Activated naive CD4-positive, alpha-beta T cell treated with anti-CD3 and anti-CD28 coated beads, Interleukin-2, amount 50 U/mL, for 24 hours (primary cell): ENCODE measurements around the gene ADAMTS15.

Experiments
- H3K27ac Mint-ChIP-seq: one replicate; pipeline ENCODE4 v1.8.0; 2021; ENCODE audit warnings: mild to moderate bottlenecking, mixed read lengths
- H3K27me3 Mint-ChIP-seq: one replicate; pipeline ENCODE4 v1.8.0; 2021; ENCODE audit warnings: mixed read lengths
- H3K36me3 Mint-ChIP-seq: one replicate; pipeline ENCODE4 v1.8.0; 2021; ENCODE audit warnings: mixed read lengths
- H3K4me1 Mint-ChIP-seq: one replicate; pipeline ENCODE4 v1.8.0; 2021; ENCODE audit warnings: mixed read lengths
- H3K4me3 Mint-ChIP-seq: one replicate; pipeline ENCODE4 v1.8.0; 2021; ENCODE audit warnings: mild to moderate bottlenecking, mixed read lengths
- H3K9me3 Mint-ChIP-seq: one replicate; pipeline ENCODE4 v1.8.0; 2021; ENCODE audit warnings: mixed read lengths

ADAMTS15 gene, protein sequence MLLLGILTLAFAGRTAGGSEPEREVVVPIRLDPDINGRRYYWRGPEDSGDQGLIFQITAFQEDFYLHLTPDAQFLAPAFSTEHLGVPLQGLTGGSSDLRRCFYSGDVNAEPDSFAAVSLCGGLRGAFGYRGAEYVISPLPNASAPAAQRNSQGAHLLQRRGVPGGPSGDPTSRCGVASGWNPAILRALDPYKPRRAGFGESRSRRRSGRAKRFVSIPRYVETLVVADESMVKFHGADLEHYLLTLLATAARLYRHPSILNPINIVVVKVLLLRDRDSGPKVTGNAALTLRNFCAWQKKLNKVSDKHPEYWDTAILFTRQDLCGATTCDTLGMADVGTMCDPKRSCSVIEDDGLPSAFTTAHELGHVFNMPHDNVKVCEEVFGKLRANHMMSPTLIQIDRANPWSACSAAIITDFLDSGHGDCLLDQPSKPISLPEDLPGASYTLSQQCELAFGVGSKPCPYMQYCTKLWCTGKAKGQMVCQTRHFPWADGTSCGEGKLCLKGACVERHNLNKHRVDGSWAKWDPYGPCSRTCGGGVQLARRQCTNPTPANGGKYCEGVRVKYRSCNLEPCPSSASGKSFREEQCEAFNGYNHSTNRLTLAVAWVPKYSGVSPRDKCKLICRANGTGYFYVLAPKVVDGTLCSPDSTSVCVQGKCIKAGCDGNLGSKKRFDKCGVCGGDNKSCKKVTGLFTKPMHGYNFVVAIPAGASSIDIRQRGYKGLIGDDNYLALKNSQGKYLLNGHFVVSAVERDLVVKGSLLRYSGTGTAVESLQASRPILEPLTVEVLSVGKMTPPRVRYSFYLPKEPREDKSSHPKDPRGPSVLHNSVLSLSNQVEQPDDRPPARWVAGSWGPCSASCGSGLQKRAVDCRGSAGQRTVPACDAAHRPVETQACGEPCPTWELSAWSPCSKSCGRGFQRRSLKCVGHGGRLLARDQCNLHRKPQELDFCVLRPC

DNA sequence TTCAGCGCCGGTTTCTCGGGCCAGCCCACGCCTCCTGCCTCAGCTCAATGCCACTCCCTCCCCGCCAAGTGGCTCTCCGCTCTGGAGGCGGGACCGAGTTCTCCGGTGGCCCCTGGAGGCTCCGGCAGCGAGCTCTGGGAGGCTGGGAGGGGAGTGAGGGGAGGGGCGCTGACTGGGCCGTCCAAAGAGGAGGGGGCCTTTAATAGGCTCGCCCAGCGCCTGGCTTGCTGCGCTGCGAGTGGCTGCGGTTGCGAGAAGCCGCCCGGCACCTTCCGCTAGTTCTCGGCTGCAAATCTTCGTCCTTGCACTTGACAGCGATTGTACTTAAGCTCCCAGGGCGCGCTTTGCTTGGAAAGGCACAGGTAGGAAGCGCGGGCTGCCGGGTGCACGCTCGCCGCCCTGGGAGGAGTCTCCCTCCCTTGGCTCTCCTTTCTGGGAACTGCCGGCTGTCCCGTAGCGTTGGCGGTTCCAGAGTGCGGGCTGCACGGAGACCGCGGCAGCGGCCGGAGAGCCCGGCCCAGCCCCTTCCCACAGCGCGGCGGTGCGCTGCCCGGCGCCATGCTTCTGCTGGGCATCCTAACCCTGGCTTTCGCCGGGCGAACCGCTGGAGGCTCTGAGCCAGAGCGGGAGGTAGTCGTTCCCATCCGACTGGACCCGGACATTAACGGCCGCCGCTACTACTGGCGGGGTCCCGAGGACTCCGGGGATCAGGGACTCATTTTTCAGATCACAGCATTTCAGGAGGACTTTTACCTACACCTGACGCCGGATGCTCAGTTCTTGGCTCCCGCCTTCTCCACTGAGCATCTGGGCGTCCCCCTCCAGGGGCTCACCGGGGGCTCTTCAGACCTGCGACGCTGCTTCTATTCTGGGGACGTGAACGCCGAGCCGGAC, at the start of gene ADAMTS15:
ADAMTS15 (plus strand) TSS at position 230 of the 894 bp plus-strand sequence; CDS start at position 559, 329 bp downstream.
- H3K27ac Mint-ChIP-seq: no peak within 1 kb of the TSS
- no peaks in the 10 kb centered on the region for H3K9me3 Mint-ChIP-seq
- peak within 1 kb of the TSS; percentile 57 for H3K4me3 Mint-ChIP-seq
- H3K4me1 Mint-ChIP-seq: peaks cover 4% of the 10 kb centered on the region
- H3K27me3 Mint-ChIP-seq: peaks cover 12% of the 10 kb centered on the region
- H3K36me3 Mint-ChIP-seq: no peaks in the 10 kb centered on the region

DNA sequence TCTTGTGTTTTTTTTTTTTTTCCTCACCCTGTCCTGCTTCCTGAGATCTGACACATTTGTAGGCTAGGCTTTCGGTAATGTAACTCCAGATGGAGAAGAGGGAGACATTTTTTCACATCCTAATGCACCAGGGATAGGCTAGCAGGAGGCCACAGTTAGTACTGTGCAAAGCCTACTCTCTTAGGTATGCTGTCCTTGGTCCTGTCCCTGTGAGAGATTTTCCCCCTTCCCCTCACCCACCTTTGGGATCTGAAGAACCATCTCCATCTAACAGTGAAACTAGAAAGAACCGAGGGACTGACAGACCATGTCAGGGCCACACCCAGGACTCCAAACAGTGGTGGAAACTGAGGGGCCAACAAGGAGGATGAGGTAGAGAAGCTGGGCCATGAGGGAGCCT, 49.2 kb upstream of the ADAMTS15 start:
- Mint-ChIP-seq H3K9me3 (no peaks in the 10 kb centered on the region), H3K4me3 (no peak overlapping the region), H3K27ac (no peak overlapping the region), H3K27me3 (peaks cover 2% of the 10 kb centered on the region), H3K36me3 (no peaks in the 10 kb centered on the region), H3K4me1 (peaks cover 14% of the 10 kb centered on the region)

- Mint-ChIP-seq H3K4me3 (no peak overlapping the region), H3K27ac (no peak overlapping the region)
These were observed 47.5 kb upstream of the ADAMTS15 start for GRCh38 chr11:130400781-130401483.

DNA sequence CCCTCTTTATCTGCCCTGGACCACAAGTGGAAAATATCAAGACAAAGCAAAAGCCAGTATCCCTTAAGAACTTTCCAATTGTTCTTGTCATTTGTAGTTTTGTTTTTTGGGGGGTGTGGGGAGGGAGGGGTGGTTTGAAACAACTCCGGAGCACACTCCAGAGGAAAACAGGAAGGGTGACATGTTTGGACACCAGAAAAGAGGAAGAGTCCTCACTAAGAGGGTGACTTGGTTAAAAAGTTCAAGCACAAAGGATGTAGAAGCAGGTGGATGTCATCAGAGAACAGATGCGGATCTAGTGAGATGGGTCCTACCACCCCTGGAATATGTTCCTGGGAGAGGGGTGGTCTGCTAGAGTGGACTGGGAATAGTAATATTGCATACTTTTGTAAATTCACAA, 45.9 kb upstream of the ADAMTS15 start:
- H3K27ac Mint-ChIP-seq: no peak overlapping the region
- no peaks in the 10 kb centered on the region for H3K9me3 Mint-ChIP-seq
- peaks cover 2% of the 10 kb centered on the region for H3K27me3 Mint-ChIP-seq
- no peaks in the 10 kb centered on the region for H3K36me3 Mint-ChIP-seq
- peaks cover 14% of the 10 kb centered on the region for H3K4me1 Mint-ChIP-seq
- H3K4me3 Mint-ChIP-seq: no peak overlapping the region

More at GRCh38 chr11:130400781-130401483, 47.5 kb upstream of the ADAMTS15 start:
- H3K9me3 Mint-ChIP-seq: no peaks in the 10 kb centered on the region
- peaks cover 2% of the 10 kb centered on the region for H3K27me3 Mint-ChIP-seq
- no peaks in the 10 kb centered on the region for H3K36me3 Mint-ChIP-seq
- peaks cover 14% of the 10 kb centered on the region for H3K4me1 Mint-ChIP-seq

- Mint-ChIP-seq H3K27me3 (peaks cover 2% of the 10 kb centered on the region), H3K27ac (no peak overlapping the region), H3K36me3 (no peaks in the 10 kb centered on the region), H3K4me1 (peaks cover 14% of the 10 kb centered on the region), H3K9me3 (no peaks in the 10 kb centered on the region), H3K4me3 (no peak overlapping the region)
These were observed 45.1 kb upstream of the ADAMTS15 start for GRCh38 chr11:130403271-130403804.

DNA sequence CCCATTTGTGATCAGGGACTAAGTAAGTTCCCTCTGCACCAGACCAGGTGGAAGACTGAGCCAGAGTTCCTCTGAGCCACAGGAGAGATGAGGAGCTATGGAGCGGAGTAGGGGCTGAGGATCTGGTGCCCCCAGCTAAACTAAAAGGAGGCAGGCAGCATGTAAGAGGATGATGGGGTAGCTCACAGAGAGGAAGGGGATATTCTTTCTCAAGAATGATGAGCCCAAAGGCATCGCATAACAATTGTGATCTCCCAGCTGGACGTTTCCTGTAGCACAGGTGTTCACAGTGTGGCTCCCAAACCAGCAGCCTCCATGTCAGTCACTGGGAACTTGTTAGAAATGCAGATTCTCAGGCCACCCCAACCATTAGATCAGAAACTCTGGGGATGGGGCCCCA, 44.5 kb upstream of the ADAMTS15 start:
- H3K9me3 Mint-ChIP-seq: no peaks in the 10 kb centered on the region
- peaks cover 14% of the 10 kb centered on the region for H3K4me1 Mint-ChIP-seq
- H3K27me3 Mint-ChIP-seq: peaks cover 2% of the 10 kb centered on the region
- H3K36me3 Mint-ChIP-seq: no peaks in the 10 kb centered on the region
- no peak overlapping the region for H3K27ac Mint-ChIP-seq
- H3K4me3 Mint-ChIP-seq: no peak overlapping the region

DNA sequence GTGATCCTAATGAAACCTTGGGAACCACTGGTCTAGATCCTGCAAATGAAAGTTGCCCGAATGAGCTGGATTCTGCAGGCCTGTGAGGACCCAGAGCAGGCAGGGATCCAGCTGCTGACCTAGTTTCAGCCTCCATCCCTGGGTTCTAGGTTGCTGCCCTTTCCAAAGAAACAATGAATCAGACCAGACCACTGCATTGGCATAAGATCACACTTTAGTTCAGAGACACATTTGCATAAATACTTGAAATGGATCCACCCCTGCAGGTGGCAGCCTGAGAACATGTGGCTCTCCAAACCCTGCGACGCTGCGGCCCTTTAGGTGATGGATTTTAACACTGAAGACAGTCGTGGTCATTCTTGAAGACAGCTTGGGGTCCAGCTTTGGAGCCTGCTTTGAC, 43.7 kb upstream of the ADAMTS15 start:
- Mint-ChIP-seq H3K27me3 (peaks cover 2% of the 10 kb centered on the region), H3K27ac (no peak overlapping the region), H3K36me3 (no peaks in the 10 kb centered on the region), H3K4me3 (no peak overlapping the region), H3K9me3 (no peaks in the 10 kb centered on the region), H3K4me1 (peaks cover 14% of the 10 kb centered on the region)

DNA sequence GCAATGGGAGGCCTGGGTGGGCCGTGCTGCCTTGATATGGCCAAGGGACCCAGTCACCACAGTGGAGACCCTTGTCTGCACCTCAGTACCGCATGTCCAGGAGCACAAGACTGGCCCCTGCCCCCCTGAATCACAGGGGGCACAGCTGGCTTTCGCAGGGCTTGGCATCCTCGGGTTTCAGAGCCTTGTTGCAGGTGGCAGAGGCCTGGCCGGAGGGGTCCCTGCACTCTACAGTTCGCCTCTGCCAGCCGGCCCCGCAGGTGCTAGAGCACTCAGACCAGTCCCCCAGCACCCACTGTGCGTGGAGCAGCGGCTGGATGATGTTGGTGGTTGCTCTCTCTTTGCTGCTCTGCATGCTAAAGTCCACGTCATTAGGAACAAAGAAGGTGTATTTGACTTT, 43.0 kb upstream of the ADAMTS15 start:
- H3K36me3 Mint-ChIP-seq: no peaks in the 10 kb centered on the region
- peaks cover 8% of the 10 kb centered on the region for H3K4me1 Mint-ChIP-seq
- H3K4me3 Mint-ChIP-seq: no peak overlapping the region
- no peaks in the 10 kb centered on the region for H3K9me3 Mint-ChIP-seq
- H3K27ac Mint-ChIP-seq: no peak overlapping the region
- H3K27me3 Mint-ChIP-seq: no peaks in the 10 kb centered on the region

DNA sequence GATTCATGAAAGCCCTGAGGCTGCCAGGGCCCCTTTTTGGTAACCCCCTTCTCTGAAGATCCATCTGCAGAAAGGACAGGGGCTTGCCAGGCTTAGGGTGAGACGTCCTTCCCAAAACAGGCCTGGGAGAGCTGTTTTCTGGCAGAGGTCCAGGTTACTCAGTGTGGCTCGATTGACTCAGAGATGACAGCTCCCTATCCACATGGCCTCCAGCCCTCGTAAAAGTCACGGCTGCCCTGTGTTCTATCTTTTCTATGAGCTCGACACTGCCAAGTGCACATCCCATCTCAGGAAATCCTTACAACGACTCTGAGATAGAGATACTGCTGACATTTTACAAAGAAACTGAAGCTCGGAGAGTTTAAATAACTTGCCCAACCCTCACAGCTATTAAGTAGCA, 40.5 kb upstream of the ADAMTS15 start:
- Mint-ChIP-seq H3K27ac (no peak overlapping the region), H3K4me3 (no peak overlapping the region), H3K36me3 (no peaks in the 10 kb centered on the region), H3K4me1 (no peaks in the 10 kb centered on the region), H3K27me3 (no peaks in the 10 kb centered on the region), H3K9me3 (no peaks in the 10 kb centered on the region)

DNA sequence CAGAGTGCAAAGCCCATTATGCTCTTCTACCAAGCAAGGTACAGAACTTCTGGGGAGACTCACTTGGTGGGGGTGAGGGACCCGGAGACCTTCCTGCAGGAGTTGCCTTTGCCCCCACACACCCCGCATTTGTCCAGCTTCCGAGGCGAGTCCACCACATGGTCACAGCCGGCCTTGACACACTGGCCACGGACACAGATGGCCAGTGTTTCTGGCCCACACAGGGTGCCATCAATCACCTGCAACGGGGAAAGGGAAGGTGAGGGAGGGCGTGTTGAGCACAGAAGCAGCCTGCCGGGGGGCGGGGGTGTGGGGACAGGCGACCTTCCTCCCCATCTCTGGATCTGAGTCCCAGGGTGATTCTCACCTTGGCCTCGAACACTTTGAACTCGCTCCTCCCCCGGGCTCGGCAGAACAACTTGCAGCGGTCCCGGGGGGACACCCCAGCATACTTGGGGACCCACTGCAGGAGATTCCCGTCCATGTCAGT, 40.0 kb upstream of the ADAMTS15 start:
- H3K4me3 Mint-ChIP-seq: no peak overlapping the region
- H3K27me3 Mint-ChIP-seq: no peaks in the 10 kb centered on the region
- no peak overlapping the region for H3K27ac Mint-ChIP-seq
- no peaks in the 10 kb centered on the region for H3K36me3 Mint-ChIP-seq
- H3K9me3 Mint-ChIP-seq: no peaks in the 10 kb centered on the region
- H3K4me1 Mint-ChIP-seq: no peaks in the 10 kb centered on the region

- Mint-ChIP-seq H3K4me3 (no peak overlapping the region), H3K36me3 (no peaks in the 10 kb centered on the region), H3K4me1 (no peaks in the 10 kb centered on the region), H3K27ac (no peak overlapping the region), H3K9me3 (no peaks in the 10 kb centered on the region), H3K27me3 (no peaks in the 10 kb centered on the region)
These were observed 39.5 kb upstream of the ADAMTS15 start for GRCh38 chr11:130408901-130409300.

DNA sequence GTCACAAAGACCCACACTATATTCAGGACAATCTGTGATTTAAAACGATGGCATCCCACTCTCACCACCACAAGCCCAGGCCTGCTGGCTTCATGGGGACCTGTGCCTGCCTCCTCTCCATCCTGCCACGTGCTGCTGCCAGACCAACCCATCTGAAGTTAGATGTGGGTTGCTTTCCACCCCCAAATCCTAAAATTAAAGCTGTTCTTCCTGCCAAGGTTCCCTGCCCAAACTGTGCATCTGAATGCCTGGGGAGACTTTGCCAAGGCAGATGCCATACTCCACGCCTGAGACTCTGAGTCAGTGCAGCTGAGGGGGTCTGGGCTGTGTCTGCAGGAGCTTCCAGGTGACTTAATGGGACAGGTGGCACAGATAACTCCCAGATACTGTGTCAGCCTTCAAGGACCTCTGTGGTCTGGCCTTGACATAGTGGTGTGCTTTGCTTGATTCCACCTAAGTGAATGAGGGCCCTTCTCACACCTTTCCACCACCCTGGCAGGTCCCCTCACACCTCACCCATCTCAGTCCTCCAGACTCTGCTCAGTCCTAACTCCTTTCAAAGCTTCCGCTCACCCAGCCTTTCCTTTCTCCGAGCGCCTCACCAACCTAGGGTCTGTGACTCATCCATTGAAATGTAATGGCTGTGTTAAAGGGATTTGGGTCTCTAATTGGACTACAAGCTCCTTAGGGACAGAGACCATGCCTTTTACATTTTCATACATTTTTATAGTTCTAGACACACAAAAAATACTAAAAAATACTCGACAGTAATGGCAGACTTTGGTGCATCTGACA, 38.7 kb upstream of the ADAMTS15 start:
- H3K4me1 Mint-ChIP-seq: no peaks in the 10 kb centered on the region
- H3K9me3 Mint-ChIP-seq: no peaks in the 10 kb centered on the region
- H3K27me3 Mint-ChIP-seq: no peaks in the 10 kb centered on the region
- H3K4me3 Mint-ChIP-seq: no peak overlapping the region
- no peaks in the 10 kb centered on the region for H3K36me3 Mint-ChIP-seq
- no peak overlapping the region for H3K27ac Mint-ChIP-seq

- Mint-ChIP-seq H3K4me1 (no peaks in the 10 kb centered on the region), H3K27me3 (no peaks in the 10 kb centered on the region), H3K9me3 (no peaks in the 10 kb centered on the region), H3K4me3 (no peak overlapping the region), H3K36me3 (no peaks in the 10 kb centered on the region), H3K27ac (no peak overlapping the region)
These were observed 37.2 kb upstream of the ADAMTS15 start for GRCh38 chr11:130411223-130411622.
